OCI-LY7 (cell line): ENCODE results near the gene IFNGR2. TPM values are rescaled to one million over a fixed set of nuclear protein-coding genes. Genes with fewer than 3 reads are reported as not detected.
"Not testable (repeated sequence)": the region's sequence is repeated elsewhere in the genome, so short reads cannot be mapped to it uniquely, and the experiment has no call there.

Experiments used
- BruUV-seq: library from RNA; stranded (reverse); fragments of 400-500 nt; replicated peaks from 2 replicates; lab custom pipeline; 2021; lab: Mats Ljungman, UMichigan
- CTCF ChIA-PET: fragments of 300-600 bp; sonication (Branson Sonifier 250); formaldehyde crosslinking; loops from one replicate; lab custom pipeline; 2022; ENCODE audit warnings: antibody characterized with exemption; ENCODE audit not compliant: unreplicated experiment; lab: Charles Lee
- POLR2A ChIA-PET: fragments of 300-600 bp; sonication (Branson Sonifier 250); formaldehyde crosslinking; loops from one replicate; lab custom pipeline; 2022; ENCODE audit warnings: antibody characterized with exemption; lab: Charles Lee
- DNase-seq: peaks from one replicate; pipeline ENCODE4 v3.0.0-alpha.2; 2015; ENCODE audit warnings: low spot score
- H2AFZ ChIP-seq: fragments of 200-600 bp; sonication (generic), shearing (Covaris generic); 2 replicates; pipeline ENCODE4 v1.6.1; 2014; ENCODE audit warnings: mild to moderate bottlenecking, antibody characterized with exemption, low read length, moderate library complexity
- H3K27ac ChIP-seq: fragments of 200-600 bp; sonication (generic); 2 replicates; pipeline ENCODE4 v1.5.1; 2014; ENCODE audit warnings: mixed run types, low read depth, mild to moderate bottlenecking, moderate library complexity, low read length, inconsistent platforms; ENCODE audit not compliant: poor library complexity, severe bottlenecking
- H3K36me3 ChIP-seq: fragments of 200-600 bp; sonication (generic); 2 replicates; pipeline ENCODE4 v1.6.1; 2014; ENCODE audit warnings: mild to moderate bottlenecking, antibody characterized with exemption, low read length, moderate library complexity, mixed read lengths; ENCODE audit not compliant: insufficient read depth
- H3K4me1 ChIP-seq: fragments of 200-600 bp; sonication (generic); 2 replicates; pipeline ENCODE4 v1.5.1; 2014; ENCODE audit warnings: mild to moderate bottlenecking, low read length; ENCODE audit not compliant: insufficient read depth, poor library complexity, severe bottlenecking
- H3K4me2 ChIP-seq: fragments of 200-600 bp; sonication (generic); 2 replicates; pipeline ENCODE4 v1.6.1; 2014; ENCODE audit warnings: mild to moderate bottlenecking, low read length
- H3K4me3 ChIP-seq: fragments of 200-600 bp; sonication (generic); 2 replicates; pipeline ENCODE4 v1.5.1; 2014; ENCODE audit warnings: mild to moderate bottlenecking, low read depth, low read length; ENCODE audit not compliant: poor library complexity, severe bottlenecking
- H3K79me2 ChIP-seq: fragments of 200-600 bp; sonication (generic); 2 replicates; pipeline ENCODE4 v1.6.1; 2016; ENCODE audit warnings: low read depth, mild to moderate bottlenecking, low read length, moderate library complexity, mixed read lengths; ENCODE audit not compliant: insufficient read depth
- H3K9me2 ChIP-seq: fragments of 200-600 bp; sonication (generic); 2 replicates; pipeline ENCODE4 v1.6.1; 2016; ENCODE audit warnings: mild to moderate bottlenecking, low read length, mixed read lengths; ENCODE audit not compliant: insufficient read depth
- H3K9me3 ChIP-seq: fragments of 200-600 bp; sonication (generic); 2 replicates; pipeline ENCODE4 v1.6.1; 2014; ENCODE audit warnings: mild to moderate bottlenecking, mixed run types, low read length, mixed read lengths
- H4K20me1 ChIP-seq: fragments of 200-600 bp; sonication (generic); 2 replicates; pipeline ENCODE4 v1.6.1; 2014; ENCODE audit warnings: mild to moderate bottlenecking, antibody characterized with exemption, low read length, moderate library complexity, mixed read lengths; ENCODE audit not compliant: insufficient read depth
- EZH2phosphoT487 ChIP-seq: fragments of 200-600 bp; sonication (generic); IDR thresholded peaks from 2 replicates; pipeline ENCODE4 v1.6.1; 2018; ENCODE audit warnings: low read depth, borderline replicate concordance, mild to moderate bottlenecking, mixed run types, antibody characterized with exemption, low read length, moderate library complexity, mixed read lengths
- intact Hi-C: fragments of 100-400 bp; cut with micrococcal nuclease; formaldehyde crosslinking; loops from one replicate; pipeline ENCODE4 v1.10.0; 2022; ENCODE audit not compliant: unreplicated experiment
- total RNA-seq, 2 experiments: library from RNA; depleted of rRNA in 1 of 2; stranded (reverse); fragments of >200 nt in 1 of 2; shearing (Covaris generic) in 1 of 2; gene quantifications; 2 replicates each; pipeline ENCODE4 v1.2.3, GENCODE V29; 2014 to 2022
- TF ChIP-seq, protein P1 (sequence below): fragments of 200-600 bp; sonication (generic); conservative IDR thresholded peaks from 2 replicates; pipeline ENCODE4 v1.5.1; 2014; ENCODE audit warnings: mild to moderate bottlenecking, antibody characterized with exemption, low read length, moderate library complexity, mixed read lengths

The IFNGR2 gene
- total RNA-seq, 2 experiments from 2014 or later = 70.2 to 86.9 TPM

- Histone ChIP-seq H2AFZ (no peak overlapping the region), H4K20me1 (no peaks in the 10 kb centered on the region), H3K4me1 (peaks cover 4% of the 10 kb centered on the region), H3K4me3 (no peak overlapping the region), H3K4me2 (no peak overlapping the region), H3K36me3 (peaks cover 36% of the 10 kb centered on the region), H3K27ac (no peak overlapping the region), H3K79me2 (no peaks in the 10 kb centered on the region), H3K9me2 (no peaks in the 10 kb centered on the region), H3K9me3 (no peaks in the 10 kb centered on the region)
- ChIA-PET POLR2A (interaction anchor here (0.5 to 1.5 kb wide), 7 partner anchors 12 to 878 kb away, joined by 3 to 5 read pairs (median 3); no protein-coding TSS in a partner anchor), CTCF (no interaction called here)
- no TSS peak for BruUV-seq
- no peak for DNase-seq
- intact Hi-C loops = no loop called here
- TF ChIP-seq, protein P1, sequence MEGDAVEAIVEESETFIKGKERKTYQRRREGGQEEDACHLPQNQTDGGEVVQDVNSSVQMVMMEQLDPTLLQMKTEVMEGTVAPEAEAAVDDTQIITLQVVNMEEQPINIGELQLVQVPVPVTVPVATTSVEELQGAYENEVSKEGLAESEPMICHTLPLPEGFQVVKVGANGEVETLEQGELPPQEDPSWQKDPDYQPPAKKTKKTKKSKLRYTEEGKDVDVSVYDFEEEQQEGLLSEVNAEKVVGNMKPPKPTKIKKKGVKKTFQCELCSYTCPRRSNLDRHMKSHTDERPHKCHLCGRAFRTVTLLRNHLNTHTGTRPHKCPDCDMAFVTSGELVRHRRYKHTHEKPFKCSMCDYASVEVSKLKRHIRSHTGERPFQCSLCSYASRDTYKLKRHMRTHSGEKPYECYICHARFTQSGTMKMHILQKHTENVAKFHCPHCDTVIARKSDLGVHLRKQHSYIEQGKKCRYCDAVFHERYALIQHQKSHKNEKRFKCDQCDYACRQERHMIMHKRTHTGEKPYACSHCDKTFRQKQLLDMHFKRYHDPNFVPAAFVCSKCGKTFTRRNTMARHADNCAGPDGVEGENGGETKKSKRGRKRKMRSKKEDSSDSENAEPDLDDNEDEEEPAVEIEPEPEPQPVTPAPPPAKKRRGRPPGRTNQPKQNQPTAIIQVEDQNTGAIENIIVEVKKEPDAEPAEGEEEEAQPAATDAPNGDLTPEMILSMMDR = no peak
- no peak for TF ChIP-seq EZH2phosphoT487
Observed at GRCh38 chr21:33461538-33462250, 58.5 kb downstream of the IFNGR2 start.

GRCh38 chr21:33469183-33469582 lies 66.0 kb downstream of the IFNGR2 start:
- H3K4me1 ChIP-seq, intact Hi-C loops, H3K4me2 ChIP-seq, CTCF ChIA-PET, H3K79me2 ChIP-seq, H2AFZ ChIP-seq, H3K4me3 ChIP-seq, BruUV-seq, H3K9me3 ChIP-seq, DNase-seq, H4K20me1 ChIP-seq, H3K27ac ChIP-seq, H3K9me2 ChIP-seq: not testable (repeated sequence)
- POLR2A ChIA-PET = interaction anchor here (0.9 to 1.0 kb wide), 2 partner anchors 11 to 134 kb away, joined by 3 read pairs; no protein-coding TSS in a partner anchor
- H3K36me3 ChIP-seq = peaks cover 18% of the 10 kb centered on the region

- TF ChIP-seq, protein P1 = no peak
- no peak for TF ChIP-seq EZH2phosphoT487
- Histone ChIP-seq H3K4me3 (no peak overlapping the region), H3K9me3 (no peaks in the 10 kb centered on the region), H3K36me3 (peaks cover 10% of the 10 kb centered on the region), H2AFZ (no peak overlapping the region), H3K27ac (no peak overlapping the region), H3K79me2 (no peaks in the 10 kb centered on the region), H3K9me2 (no peaks in the 10 kb centered on the region), H3K4me2 (no peak overlapping the region), H3K4me1 (peaks cover 1% of the 10 kb centered on the region), H4K20me1 (no peaks in the 10 kb centered on the region)
- no TSS peak for BruUV-seq
- ChIA-PET POLR2A (no interaction called here), CTCF (no interaction called here)
- intact Hi-C loops = no loop called here
- no peak for DNase-seq
Observed at GRCh38 chr21:33470701-33471100, 67.5 kb downstream of the IFNGR2 start.
